ENCODE results near the gene CAND1. TPM values are rescaled to one million over a fixed set of nuclear protein-coding genes. Genes with fewer than 3 reads are reported as not detected.
"Not testable (repeated sequence)": the region's sequence is repeated elsewhere in the genome, so short reads cannot be mapped to it uniquely, and the experiment has no call there.

Gene CAND1
- polyA plus RNA-seq, 1 donor = 75.0 TPM

DNA sequence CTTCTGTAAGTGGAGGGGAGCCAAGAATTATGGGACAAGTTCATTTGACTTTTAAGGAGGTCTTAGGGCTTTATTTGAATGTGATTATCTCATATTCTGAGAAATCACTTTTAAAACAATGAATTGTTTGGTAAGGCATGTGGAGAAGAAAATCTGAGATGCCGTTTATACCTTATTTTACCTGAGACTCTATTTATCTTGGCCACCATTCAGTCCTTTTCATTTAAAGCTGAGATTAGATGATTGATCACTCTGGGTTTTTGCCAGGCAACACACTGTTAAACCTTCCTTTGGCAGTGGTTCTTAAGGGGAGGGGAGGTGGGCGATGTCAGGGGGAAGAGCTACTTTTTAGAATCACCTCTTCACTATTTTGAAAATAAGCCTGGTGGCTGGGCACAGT, 11.4 kb downstream of the CAND1 start:
- DNase-seq (ENCODE audit: low read depth) = no peak

DNA sequence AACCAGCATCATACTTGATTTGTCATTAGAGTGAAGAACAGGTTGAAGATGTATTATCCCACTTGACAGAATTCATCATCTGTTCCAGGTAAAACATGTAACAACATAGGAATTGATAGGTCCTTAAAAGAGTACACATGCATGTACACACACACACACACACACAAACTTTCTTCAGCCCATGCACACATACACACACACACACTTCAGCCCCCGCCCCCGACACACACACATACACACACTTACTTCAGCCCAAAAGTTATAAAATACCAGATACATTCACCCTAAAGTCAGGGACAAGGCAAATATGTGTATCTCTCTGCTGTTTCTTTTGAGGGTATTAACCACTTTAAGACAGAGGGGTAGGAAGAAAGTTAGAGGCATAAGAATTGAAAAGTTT, 15.4 kb downstream of the CAND1 start:
- DNase-seq (ENCODE audit: low read depth) = no peak

DNA sequence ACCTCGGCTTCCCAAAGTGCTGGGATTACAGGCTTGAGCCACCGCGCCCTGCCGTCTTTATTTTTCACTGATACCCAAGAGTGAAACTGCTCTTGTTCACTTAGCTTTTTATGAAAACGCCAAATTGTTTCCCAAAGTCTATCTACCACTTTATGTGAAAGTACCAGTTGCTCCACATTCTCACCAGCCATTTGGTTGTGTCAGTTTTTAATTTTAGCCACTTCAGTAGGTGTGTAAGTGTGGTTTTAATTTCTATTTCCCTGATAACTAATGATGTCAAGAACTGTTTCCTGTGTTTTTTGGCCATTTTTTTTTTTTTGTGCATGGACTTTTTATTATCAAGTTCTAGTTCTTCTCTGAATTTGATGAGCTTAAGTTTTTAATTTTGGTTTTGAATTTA, 17.1 kb downstream of the CAND1 start:
- DNase-seq (ENCODE audit: low read depth) = no peak

DNA sequence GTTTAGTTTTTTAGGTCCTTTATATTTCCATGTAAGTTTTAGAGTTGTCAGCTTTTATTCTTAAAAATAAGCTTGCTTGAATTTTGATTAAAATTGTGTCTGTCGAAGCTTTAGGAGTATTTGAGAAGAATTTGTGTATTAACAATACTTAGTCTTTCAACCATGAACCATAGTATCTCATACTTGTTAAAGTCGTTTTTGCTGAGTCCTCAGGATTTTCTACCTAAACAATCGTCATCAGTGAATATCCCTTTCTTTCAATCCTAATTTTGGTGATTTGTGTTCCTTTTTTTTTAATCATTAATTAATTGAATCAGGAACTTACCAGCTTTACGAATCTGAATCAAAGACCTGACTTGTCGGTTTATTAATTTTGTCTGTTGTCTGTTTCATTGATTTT, 18.2 kb downstream of the CAND1 start:
- no peak for DNase-seq (ENCODE audit: low read depth)

DNA sequence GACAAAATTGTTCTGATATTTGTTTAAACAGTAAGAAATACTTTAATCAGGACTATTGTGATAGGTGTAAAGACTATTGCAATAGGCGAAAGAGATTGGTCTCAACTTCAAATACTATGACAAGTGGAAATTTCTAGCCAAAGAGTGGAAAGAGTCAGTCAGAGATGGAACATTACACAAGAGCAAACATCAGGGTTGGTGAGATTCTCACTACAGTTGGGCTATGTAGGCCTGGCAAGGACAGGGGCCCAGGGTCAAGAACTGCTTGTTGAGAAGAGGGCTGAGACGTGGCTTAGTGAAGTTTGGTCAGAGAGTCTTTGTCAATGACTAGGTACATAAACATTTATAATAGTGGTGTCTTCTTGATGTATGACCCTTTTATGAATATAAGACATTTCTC, 19.4 kb downstream of the CAND1 start:
- DNase-seq (ENCODE audit: low read depth) = no peak

DNA sequence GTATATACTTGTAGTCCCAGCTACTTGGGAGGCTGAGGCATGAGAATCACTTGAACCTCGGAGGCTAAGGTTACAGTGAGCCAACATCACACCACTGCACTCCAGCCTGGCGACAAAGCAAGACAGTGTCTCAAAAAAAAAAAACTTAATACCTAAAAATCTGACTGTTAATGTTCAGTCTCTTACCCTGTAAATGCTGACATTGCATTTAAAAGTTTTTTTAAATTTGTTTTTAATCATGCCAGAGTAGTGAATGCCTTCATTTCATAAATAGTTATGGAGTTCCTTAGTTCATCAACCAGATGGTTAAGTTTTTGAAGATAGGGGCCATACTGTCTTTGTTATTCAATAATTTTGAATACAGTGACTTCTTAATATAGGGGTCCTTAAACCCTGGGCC, 21.2 kb downstream of the CAND1 start:
- no peak for DNase-seq (ENCODE audit: low read depth)

DNA sequence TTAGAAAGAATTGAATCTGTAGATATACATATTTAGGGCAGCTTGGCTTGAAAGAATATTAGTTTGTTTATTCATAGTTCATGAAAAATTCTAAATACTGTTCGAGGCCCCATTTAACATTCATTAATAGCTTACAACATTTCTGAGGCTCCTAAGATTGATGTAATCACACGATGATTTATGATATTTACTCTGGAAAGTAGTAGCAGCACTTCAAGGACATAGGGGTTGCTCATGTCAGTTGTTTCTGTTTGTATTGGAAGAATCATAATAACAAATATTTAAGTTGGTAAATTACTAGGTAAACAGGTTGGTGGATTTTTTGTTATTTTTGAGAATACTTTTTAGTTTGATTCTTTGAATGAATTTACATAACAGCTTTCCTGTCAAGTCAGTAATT, 30.4 kb downstream of the CAND1 start:
- no peak for DNase-seq (ENCODE audit: low read depth)

DNA sequence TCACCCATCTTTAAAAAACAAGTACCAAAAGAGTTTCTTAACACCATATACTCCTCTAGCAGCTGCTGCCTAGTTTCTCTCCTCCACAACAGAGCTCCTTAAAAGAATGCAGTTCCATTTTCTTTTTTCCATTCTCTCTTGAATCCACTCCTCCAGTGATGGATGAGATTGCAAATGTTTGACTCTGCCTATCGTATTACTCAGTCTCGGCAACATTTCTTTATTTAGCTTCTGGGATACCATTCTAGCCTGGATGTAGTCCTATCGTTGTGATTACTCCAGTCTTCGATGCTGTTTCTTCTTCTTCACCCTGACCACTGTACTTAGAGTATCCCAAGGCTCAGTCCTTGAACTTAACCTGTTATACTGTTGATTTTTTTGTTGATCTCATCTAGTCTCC, 30.8 kb downstream of the CAND1 start:
- no peak for DNase-seq (ENCODE audit: low read depth)

DNA sequence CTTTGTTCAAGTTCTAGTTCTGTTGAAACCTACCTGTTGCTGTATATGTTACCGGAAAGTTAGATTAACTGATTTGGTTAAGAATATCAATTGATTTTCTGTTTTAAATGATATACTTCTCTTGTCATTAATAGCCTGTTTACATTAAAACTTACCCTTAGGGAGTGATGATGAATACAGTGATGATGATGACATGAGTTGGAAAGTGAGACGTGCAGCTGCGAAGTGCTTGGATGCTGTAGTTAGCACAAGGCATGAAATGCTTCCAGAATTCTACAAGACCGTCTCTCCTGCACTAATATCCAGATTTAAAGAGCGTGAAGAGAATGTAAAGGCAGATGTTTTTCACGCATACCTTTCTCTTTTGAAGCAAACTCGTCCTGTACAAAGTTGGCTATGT, 33.0 kb downstream of the CAND1 start:
- peak; percentile 28 for DNase-seq (ENCODE audit: low read depth)

DNA sequence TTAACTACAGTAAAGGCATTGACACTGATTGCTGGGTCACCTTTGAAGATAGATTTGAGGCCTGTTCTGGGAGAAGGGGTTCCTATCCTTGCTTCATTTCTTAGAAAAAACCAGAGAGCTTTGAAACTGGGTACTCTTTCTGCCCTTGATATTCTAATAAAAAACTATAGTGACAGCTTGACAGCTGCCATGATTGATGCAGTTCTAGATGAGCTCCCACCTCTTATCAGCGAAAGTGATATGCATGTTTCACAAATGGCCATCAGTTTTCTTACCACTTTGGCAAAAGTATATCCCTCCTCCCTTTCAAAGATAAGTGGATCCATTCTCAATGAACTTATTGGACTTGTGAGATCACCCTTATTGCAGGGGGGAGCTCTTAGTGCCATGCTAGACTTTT, 36.4 kb downstream of the CAND1 start:
- DNase-seq (ENCODE audit: low read depth) = no peak

DNA sequence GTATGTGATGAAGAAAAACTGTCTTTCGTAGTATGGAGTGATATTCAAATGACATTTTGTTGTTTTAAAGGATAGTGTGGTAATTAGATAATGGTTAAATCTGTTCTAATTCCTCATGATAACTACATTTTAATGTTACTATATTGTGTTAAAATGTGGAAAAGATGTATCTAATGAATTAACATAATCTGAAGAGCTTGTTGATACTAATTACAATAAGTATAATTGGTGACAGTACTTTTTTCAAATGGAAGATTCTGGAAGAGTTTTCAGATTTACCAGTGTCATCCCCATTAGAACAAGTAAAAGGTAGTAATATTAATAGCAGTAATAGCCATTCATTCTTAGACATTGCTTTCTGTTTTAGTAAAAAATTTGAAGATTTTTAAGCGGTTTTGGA, 37.6 kb downstream of the CAND1 start:
- DNase-seq (ENCODE audit: low read depth) = no peak

DNA sequence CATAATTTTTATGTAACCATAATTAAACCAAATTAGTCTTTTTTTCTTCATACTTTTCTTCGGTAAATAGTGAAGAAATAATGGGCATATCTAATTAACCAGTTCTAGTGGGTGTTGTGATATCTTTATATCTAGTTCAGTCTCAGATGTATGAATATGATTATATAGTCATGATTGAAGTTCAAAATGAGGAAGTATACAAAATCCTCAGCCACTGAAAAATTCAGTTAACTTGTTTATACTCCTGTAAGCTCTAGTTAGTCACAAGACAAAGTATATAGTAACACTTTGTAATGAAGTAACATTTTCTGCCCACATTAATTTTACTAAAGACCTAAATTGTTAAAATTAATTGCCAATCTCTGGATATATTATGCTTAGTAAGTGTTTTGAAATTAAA, 46.5 kb downstream of the CAND1 start:
- DNase-seq (ENCODE audit: low read depth) = no peak

DNA sequence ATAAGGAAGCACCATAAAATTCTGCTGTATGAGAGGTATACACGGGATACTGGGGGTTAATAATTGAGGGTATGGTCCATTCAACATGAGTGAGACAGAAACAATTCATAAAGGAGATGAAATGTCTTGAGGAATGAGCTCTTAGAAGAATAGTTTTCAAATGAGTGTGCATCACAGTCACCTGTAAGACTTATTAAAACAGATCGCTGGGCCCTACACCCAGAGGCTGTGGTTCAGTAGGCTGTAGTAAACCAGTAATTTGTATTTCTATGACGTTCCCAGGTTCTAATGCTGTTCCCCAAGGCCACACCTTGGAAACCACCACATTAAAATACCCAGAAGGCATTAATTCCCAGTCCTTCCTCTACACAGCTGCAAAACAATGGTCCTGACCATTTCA, 49.6 kb downstream of the CAND1 start:
- no peak for DNase-seq (ENCODE audit: low read depth)

DNA sequence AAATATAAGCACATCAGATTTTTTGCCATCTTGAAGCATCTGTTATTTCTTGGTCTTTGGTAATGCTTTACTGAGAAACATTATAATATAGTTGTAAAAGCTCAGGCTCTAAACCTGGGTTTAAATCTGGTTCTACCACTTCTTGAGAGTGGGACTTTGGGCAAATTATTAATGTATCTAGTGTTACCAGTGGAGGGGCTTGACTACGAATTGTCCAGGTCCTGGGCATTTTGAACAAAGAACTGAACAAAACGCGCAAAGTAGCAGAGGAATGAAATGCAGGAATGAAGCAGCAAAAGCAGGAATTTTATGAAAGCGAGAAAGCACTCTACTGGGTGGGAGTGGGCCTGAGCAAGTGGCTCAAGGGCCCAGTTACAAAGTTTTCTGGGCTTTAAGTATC, 50.8 kb downstream of the CAND1 start:
- no peak for DNase-seq (ENCODE audit: low read depth)

DNA sequence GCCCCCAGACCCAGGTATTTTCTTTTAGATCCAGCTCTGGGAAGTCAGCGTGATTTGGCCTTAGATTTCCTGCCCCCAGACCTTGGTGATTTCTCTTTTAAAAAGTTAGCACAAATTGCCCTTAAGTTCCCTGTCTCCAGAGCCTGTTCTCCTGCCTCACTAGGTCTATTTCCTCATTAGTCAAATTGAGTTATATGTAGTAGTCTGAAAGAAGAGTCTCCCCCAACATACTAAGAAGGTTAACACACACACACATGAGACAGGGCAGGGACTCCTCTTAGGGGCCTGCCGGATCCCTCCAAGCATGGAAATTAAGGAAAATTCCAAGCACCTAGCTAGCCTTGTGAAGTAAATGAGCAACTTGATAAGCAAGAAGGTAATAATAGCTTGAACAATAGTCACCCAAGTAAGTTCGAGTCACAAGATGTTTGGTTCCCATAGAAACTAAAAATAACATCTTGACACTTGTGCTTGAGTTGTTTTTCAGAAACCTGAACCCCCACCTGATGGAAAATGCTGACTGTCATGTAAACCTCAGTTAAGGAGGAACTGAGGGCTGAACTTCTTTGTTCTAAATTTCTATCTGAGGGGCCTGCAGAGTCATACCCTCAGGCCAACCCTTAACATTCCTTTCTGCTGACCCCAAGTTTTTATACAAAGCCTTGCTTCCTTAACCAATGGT, 51.6 kb downstream of the CAND1 start:
- no peak for DNase-seq (ENCODE audit: low read depth)

DNA sequence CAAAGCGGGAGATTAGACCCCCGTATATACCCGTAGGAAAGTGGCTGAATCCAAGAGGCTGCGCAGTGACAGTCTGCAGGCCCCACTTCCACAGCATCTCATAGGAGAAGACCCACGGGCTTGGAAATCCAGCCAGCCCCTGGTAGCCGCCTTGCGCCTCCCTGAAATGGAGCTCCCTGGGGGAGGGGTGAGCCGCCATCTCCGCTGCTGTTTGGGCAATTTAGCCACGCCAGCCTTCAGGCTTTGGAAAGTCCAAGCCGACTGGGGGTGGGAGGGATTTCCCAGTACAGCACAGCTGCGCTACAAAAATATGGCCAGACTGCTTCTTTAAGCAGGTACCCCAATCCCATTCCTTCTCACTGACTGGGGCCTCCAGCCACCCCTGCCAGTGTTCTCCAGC, 53.4 kb downstream of the CAND1 start:
- no peak for DNase-seq (ENCODE audit: low read depth)

DNA sequence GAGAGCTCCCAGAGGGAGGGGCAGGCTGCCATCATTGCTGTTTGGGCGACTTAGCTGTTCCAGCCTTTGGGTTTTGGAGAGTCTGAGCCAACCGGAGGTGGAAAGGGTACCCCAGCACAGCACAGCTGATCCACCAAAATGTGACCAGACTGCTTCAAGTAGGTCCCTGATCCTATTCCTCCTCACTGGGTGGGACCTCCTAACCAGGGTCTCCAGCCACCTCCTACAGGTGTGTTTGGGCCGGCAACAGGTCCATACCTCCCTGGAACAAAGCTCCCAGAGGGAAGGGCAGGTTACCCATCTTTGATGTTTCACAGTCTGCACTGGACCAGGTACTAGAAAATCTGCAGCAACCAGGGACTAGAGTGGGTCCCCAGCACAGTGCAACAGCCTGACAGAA, 53.8 kb downstream of the CAND1 start:
- no peak for DNase-seq (ENCODE audit: low read depth)

DNA sequence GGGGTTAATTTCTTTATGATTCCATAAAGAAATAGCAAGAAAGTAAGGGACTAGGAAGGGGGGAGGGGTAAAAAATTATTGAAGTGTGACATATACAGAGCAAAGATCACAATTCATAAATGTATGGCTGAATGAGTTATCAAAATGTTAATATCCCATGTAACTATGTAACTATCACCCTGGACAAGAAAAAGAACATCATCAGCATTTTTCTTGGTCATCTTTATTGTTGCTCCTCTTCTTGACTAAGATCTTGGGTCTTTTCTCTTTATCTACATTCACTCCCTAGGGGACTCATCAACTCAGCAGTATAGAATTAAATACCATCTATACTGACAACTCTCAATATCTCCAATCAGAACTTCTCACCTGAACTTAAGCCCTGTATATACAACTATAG, 57.5 kb downstream of the CAND1 start:
- DNase-seq (ENCODE audit: low read depth) = no peak

DNA sequence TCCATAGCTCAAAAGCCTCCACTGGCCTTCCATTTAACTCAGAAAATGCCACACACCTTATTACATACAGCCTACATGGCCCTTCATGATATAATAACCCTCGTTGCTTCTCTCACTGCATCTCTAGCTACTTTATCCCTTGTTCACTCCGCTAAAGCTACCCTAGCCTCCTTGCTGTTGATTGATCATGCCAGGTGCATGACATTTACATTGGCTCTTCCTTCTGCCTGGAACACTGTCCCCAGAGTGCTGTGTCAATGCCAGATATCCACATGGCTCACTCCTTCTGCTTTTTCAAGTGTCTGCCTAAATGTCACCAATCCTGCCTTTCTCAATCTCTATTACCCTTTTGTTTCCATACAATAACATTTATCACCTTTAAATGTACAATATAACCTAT, 58.3 kb downstream of the CAND1 start:
- no peak for DNase-seq (ENCODE audit: low read depth)

DNA sequence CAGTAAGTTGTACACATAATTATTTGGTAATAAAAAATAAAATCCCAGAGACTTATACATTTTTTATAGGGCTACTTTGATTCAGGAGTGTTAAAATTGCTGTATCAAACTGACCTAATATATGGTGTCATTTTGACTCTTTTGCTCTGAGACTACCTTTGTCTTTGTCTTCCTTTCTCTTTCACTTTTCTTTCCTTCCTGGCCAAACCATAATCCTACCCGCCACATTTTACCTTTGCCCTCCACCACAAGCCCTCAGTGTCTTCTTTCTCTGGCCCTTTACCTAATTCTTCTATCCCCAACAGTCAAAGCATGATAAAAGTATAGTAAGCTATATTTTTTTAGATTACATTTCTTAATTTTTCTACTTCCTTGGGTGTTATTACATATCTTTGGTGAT, 62.0 kb downstream of the CAND1 start:
- DNase-seq (ENCODE audit: low read depth) = no peak

DNA sequence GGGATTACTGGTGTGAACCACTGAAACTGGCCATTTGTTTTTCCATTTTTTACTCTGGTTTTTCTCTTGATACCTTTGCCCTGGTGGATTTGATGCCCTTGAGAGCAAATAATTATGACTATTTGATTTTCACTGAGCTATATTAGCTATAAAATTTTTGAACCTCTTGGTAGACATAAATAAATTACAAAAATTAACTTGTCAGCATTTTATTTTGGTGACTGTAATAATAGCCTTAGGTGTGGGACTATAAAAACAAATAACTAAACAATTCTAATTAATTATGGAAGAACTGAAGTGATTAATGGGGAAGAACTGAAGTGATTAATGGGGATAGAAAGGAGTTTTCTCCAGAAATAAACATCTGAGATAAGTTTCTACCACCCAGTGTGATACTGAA, 62.7 kb downstream of the CAND1 start:
- no peak for DNase-seq (ENCODE audit: low read depth)

DNA sequence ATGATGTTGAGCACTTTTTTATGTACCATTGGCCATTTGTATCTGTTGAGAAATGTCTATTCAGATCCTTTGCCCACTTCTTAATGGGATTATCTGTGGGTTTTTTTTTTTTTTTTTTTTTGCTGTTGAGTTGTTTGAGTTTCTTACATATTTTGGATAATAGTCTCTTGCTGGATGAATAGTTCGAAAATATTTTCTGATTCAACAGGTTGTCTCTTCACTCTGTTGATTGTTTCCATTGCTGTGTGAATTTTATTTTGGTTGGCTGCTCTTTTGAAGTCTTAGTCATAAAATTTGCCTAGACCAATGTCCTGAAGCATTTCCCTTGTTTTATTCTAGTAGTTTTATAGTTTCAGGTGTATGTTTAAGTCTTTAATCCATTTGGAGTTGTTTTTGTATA, 64.5 kb downstream of the CAND1 start:
- DNase-seq (ENCODE audit: low read depth) = no peak

DNA sequence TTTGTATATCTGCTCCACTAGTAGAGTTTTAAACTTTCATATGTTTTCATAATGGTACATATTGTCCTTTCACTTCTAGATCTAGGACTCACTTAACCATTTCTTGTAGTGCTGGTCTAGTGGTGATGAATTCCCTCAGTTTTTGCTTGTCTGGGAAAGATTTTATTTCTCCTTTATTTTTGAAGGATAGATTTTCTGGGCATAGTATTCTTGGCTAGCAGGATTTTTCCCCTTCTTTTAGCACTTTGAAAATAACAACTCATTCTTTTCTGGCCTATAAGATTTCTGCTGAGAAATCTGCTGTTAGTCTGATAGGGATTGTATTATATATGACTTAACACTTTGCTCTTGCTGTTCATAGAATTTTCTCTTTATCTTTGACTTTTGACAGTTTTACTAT, 69.3 kb downstream of the CAND1 start:
- no peak for DNase-seq (ENCODE audit: low read depth)

DNA sequence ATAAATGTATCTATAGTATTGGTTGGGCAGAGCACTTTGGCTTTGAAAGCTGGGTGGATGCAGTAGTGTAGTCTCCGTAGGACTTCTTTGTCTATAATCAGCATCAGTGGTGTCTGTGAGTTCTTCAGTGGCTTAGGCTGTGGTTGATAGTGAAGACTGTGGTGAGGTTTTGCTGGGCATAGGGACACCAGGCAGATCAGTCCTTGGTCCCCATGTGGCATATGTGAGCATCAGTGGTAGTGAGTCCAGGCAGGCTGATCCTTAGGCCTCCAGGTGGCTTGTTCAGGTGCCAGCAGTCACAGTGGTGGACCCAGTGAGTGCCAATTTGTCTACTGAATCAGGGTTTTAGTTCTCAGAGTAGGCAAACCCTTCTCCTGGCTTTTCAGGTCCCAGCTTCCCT, 70.4 kb downstream of the CAND1 start:
- DNase-seq (ENCODE audit: low read depth) = no peak

DNA sequence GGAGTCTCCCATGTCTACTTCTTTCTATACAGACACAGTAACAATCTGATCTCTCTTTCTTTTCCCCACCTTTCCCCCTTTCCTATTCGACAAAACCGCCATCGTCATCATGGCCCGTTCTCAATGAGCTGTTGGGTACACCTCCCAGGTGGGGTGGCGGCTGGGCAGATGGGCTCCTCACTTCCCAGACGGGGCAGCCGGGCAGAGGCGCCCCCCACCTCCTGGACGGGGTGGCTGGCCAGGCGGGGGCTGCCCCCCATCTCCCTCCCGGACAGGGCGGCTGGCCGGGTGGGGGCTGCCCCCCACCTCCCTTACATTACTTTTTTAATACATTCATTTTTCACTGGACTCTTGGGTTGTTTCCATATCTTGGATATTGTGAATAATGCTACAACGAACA, 71.9 kb downstream of the CAND1 start:
- DNase-seq (ENCODE audit: low read depth) = not testable (repeated sequence)

All from forelimb muscle (tissue), 1 donor.